ENCODE data around the gene PRKD3. TPM values are rescaled to one million over a fixed set of nuclear protein-coding genes. Genes with fewer than 3 reads are reported as not detected.

The PRKD3 gene
- total and polyA plus RNA-seq, 2 of the 13 experiments (the other 11 are each of a cell fraction or from before 2014, with no cell fraction given), result 11.6 to 38.4 TPM

GRCh38 chr2:37367310-37367709 is 42.7 kb upstream of the PRKD3 start (continued):
- TF ChIP-seq, protein P1, sequence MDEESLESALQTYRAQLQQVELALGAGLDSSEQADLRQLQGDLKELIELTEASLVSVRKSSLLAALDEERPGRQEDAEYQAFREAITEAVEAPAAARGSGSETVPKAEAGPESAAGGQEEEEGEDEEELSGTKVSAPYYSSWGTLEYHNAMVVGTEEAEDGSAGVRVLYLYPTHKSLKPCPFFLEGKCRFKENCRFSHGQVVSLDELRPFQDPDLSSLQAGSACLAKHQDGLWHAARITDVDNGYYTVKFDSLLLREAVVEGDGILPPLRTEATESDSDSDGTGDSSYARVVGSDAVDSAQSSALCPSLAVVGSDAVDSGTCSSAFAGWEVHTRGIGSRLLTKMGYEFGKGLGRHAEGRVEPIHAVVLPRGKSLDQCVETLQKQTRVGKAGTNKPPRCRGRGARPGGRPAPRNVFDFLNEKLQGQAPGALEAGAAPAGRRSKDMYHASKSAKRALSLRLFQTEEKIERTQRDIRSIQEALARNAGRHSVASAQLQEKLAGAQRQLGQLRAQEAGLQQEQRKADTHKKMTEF (CRISPR knock-in tag; IDR thresholded peaks at IDR 0.05), result no peak
- TF ChIP-seq ONECUT2 (CRISPR knock-in tag; IDR thresholded peaks at IDR 0.05) (no peak), IKZF1 (IDR thresholded peaks at IDR 0.05) (no peak), SYNCRIP (IDR thresholded peaks at IDR 0.05; ENCODE audit: insufficient read depth, low read depth, low read length) (no peak), ZNF180 (CRISPR knock-in tag; IDR thresholded peaks at IDR 0.05; ENCODE audit: borderline replicate concordance, low read depth) (no peak)

GRCh38 chr2:37366773-37367172 is 42.1 kb upstream of the PRKD3 start:
- FAIRE-seq, result no peak
- TF ChIP-seq, protein P2, sequence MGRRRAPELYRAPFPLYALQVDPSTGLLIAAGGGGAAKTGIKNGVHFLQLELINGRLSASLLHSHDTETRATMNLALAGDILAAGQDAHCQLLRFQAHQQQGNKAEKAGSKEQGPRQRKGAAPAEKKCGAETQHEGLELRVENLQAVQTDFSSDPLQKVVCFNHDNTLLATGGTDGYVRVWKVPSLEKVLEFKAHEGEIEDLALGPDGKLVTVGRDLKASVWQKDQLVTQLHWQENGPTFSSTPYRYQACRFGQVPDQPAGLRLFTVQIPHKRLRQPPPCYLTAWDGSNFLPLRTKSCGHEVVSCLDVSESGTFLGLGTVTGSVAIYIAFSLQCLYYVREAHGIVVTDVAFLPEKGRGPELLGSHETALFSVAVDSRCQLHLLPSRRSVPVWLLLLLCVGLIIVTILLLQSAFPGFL (CRISPR knock-in tag; IDR thresholded peaks at IDR 0.05), result no peak
- TF ChIP-seq SP5 (CRISPR knock-in tag; IDR thresholded peaks at IDR 0.05; ENCODE audit: borderline replicate concordance, low read depth), result no peak
- TF ChIP-seq, protein P3, sequence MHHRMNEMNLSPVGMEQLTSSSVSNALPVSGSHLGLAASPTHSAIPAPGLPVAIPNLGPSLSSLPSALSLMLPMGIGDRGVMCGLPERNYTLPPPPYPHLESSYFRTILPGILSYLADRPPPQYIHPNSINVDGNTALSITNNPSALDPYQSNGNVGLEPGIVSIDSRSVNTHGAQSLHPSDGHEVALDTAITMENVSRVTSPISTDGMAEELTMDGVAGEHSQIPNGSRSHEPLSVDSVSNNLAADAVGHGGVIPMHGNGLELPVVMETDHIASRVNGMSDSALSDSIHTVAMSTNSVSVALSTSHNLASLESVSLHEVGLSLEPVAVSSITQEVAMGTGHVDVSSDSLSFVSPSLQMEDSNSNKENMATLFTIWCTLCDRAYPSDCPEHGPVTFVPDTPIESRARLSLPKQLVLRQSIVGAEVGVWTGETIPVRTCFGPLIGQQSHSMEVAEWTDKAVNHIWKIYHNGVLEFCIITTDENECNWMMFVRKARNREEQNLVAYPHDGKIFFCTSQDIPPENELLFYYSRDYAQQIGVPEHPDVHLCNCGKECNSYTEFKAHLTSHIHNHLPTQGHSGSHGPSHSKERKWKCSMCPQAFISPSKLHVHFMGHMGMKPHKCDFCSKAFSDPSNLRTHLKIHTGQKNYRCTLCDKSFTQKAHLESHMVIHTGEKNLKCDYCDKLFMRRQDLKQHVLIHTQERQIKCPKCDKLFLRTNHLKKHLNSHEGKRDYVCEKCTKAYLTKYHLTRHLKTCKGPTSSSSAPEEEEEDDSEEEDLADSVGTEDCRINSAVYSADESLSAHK (CRISPR knock-in tag; IDR thresholded peaks at IDR 0.05; ENCODE audit: borderline replicate concordance), result no peak
- intact Hi-C loops (cut with micrococcal nuclease; ENCODE audit: unreplicated experiment), result no loop called here
- Histone ChIP-seq H3K27me3 (ENCODE audit: control insufficient read depth in 1 of 2, insufficient read depth in 2 of 2, low read length in 2 of 2) (no peaks in the 10 kb centered on the region; a peak in 3 of 5 replicates), H3K9ac (ENCODE audit: insufficient read depth, low read depth, low read length) (no peak overlapping the region), H3K9me3 (ENCODE audit: low read length) (no peaks in the 10 kb centered on the region), H3K36me3 (replicated peaks in 1 of 2; ENCODE audit: control insufficient read depth in 1 of 2, insufficient read depth in 2 of 2, low read length in 2 of 2) (no peaks in the 10 kb centered on the region), H3K79me2 (ENCODE audit: insufficient read depth, low read length) (no peaks in the 10 kb centered on the region), H3K4me1 (ENCODE audit: insufficient read depth, low read length) (no peaks in the 10 kb centered on the region), H4K20me1 (ENCODE audit: insufficient read depth, low read length) (no peaks in the 10 kb centered on the region), H2AFZ (ENCODE audit: low read length) (no peak overlapping the region), H3K4me3 (replicated peaks in 1 of 3; ENCODE audit: insufficient read depth in 1 of 3, low read depth in 2 of 3, low read length in 3 of 3) (no peak overlapping the region), H3K4me2 (ENCODE audit: low read depth, low read length) (no peak overlapping the region), H3K27ac (ENCODE audit: extremely low read length, insufficient read depth, low read length) (no peak overlapping the region)
- 12% methylated on average over 4 of the region's 4 CpGs for WGBS (ENCODE audit: low lambda C conversion rate)
- no peak for DNase-seq (ENCODE audit: low spot score)
- no TSS peak for BruUV-seq (replicated peaks)
- ChIA-PET CTCF (ENCODE audit: low intra/inter-chr PET ratio, low total read pairs) (no interaction called here), POLR2A (no interaction called here)
- no peak for ATAC-seq
- in situ Hi-C loops (cut with HindIII; ENCODE audit: extremely low pct_ligation_motif_present, low pct_unique_long_range_greater_than_20kb), result no loop called here
